HCT116 (cell line): ENCODE data around the gene MBOAT7. TPM values are rescaled to one million over a fixed set of nuclear protein-coding genes. Genes with fewer than 3 reads are reported as not detected.

Experiments
- ATAC-seq: fragments of 200-7000 bp; cut with Tn5 transposase; 2 replicates; pipeline ENCODE4 v1.9.1; 2020; ENCODE audit warnings: mild to moderate bottlenecking, moderate library complexity
- BruUV-seq: library from RNA; stranded (reverse); fragments of 400-500 nt; replicated peaks from 2 replicates; lab custom pipeline; 2021; lab: Mats Ljungman, UMichigan
- CTCF ChIA-PET: fragments of 300-600 bp; sonication (Branson Sonifier 250); formaldehyde crosslinking; loops from one replicate; lab custom pipeline; 2021; ENCODE audit warnings: antibody characterized with exemption; lab: Charles Lee
- POLR2A ChIA-PET: fragments of 300-600, 350-600 bp; sonication (Branson Sonifier 250); formaldehyde crosslinking; loops from one replicate; lab custom pipeline; 2021; ENCODE audit warnings: antibody characterized with exemption; lab: Charles Lee
- RAD21 ChIA-PET, 2 experiments: fragments of 300-600 bp; sonication (Branson Sonifier 250); formaldehyde crosslinking; loops; one replicate each; lab custom pipeline; 2023; ENCODE audit warnings: low total read pairs in 2 of 2; ENCODE audit not compliant: uncharacterized antibody in 2 of 2, unreplicated experiment in 2 of 2, low non-redundant PET in 1 of 2; lab: Charles Lee
- DNase-seq: peaks from one replicate; pipeline ENCODE4 v3.0.0-alpha.2; 2010; ENCODE audit warnings: low read depth, low spot score
- H2AFZ ChIP-seq: fragments of 200-600 bp; shearing (Covaris generic), sonication (generic); 2 replicates; pipeline ENCODE4 v1.6.1; 2017; ENCODE audit warnings: low read depth, mixed run types, mixed read lengths, antibody characterized with exemption, low read length; ENCODE audit not compliant: poor library complexity, severe bottlenecking
- H3K27ac ChIP-seq: 2 replicates; pipeline ENCODE4 v1.5.1; 2012; ENCODE audit warnings: low read depth, low read length
- H3K27me3 ChIP-seq: fragments of 200-600 bp; sonication (generic); 2 replicates; pipeline ENCODE4 v1.6.1; 2016; ENCODE audit warnings: mixed run types, low read length, mixed read lengths; ENCODE audit not compliant: insufficient read depth
- H3K36me3 ChIP-seq, 2 experiments: fragments of 200-500 bp in 1 of 2; fragments of 200-600 bp in 1 of 2; sonication (Bioruptor generic) in 1 of 2; sonication (generic) in 1 of 2; 2 replicates each; pipeline versions ENCODE4 v1.5.1 to v1.6.1; 2014 to 2016; ENCODE audit warnings: low read length in 2 of 2, inconsistent platforms in 1 of 2, mixed read lengths in 1 of 2, mixed run types in 1 of 2; ENCODE audit not compliant: insufficient read depth in 2 of 2, control insufficient read depth in 1 of 2
- H3K4me1 ChIP-seq, 2 experiments: fragments of 200-600 bp in 1 of 2; sonication (generic) in 1 of 2; 2 replicates each; pipeline versions ENCODE4 v1.5.1 to v1.6.1; 2012 to 2017; ENCODE audit warnings: low read length in 2 of 2, inconsistent platforms in 1 of 2, mild to moderate bottlenecking in 1 of 2, mixed read lengths in 1 of 2, mixed run types in 1 of 2, moderate library complexity in 1 of 2; ENCODE audit not compliant: insufficient read depth in 2 of 2, control insufficient read depth in 1 of 2
- H3K4me2 ChIP-seq: fragments of 200-600 bp; sonication (generic); 2 replicates; pipeline ENCODE4 v1.6.1; 2017; ENCODE audit warnings: mixed run types, low read length, mixed read lengths
- H3K4me3 ChIP-seq, 2 experiments: fragments of 200-600 bp in 1 of 2; sonication (generic) in 1 of 2; replicated peaks in 1 of 2; 2 replicates each; pipeline ENCODE4 v1.5.1; 2011 to 2016; ENCODE audit warnings: low read length in 2 of 2, control low read depth in 1 of 2, low read depth in 1 of 2, mild to moderate bottlenecking in 1 of 2, mixed read lengths in 1 of 2, mixed run types in 1 of 2
- H3K79me2 ChIP-seq: fragments of 200-600 bp; sonication (generic); 2 replicates; pipeline ENCODE4 v1.6.1; 2017; ENCODE audit warnings: mild to moderate bottlenecking, mixed run types, low read length, moderate library complexity, mixed read lengths; ENCODE audit not compliant: insufficient read depth
- H3K9ac ChIP-seq: fragments of 200-600 bp; sonication (generic); 2 replicates; pipeline ENCODE4 v1.6.1; 2016; ENCODE audit warnings: low read length, mixed read lengths
- H3K9me2 ChIP-seq: fragments of 200-600 bp; sonication (generic), shearing (Covaris generic); 2 replicates; pipeline ENCODE4 v1.6.1; 2017; ENCODE audit warnings: mixed run types, mild to moderate bottlenecking, moderate library complexity; ENCODE audit not compliant: insufficient read depth
- H3K9me3 ChIP-seq, 2 experiments: fragments of 200-500 bp in 1 of 2; fragments of 200-600 bp in 1 of 2; sonication (Bioruptor generic) in 1 of 2; sonication (generic) in 1 of 2; 2 replicates each; pipeline ENCODE4 v1.6.1; 2014 to 2017; ENCODE audit warnings: low read length in 2 of 2, mixed read lengths in 2 of 2, inconsistent platforms in 1 of 2, low read depth in 1 of 2, mild to moderate bottlenecking in 1 of 2, mixed run types in 1 of 2, moderate library complexity in 1 of 2; ENCODE audit not compliant: control insufficient read depth in 1 of 2, insufficient read depth in 1 of 2
- H4K20me1 ChIP-seq: fragments of 200-600 bp; sonication (generic), shearing (Covaris generic); 2 replicates; pipeline ENCODE4 v1.6.1; 2017; ENCODE audit warnings: mixed run types, mild to moderate bottlenecking, moderate library complexity; ENCODE audit not compliant: insufficient read depth
- EZH2 ChIP-seq: fragments of 200-600 bp; sonication (generic); IDR thresholded peaks from 2 replicates; pipeline ENCODE4 v1.6.1; 2017; ENCODE audit warnings: antibody characterized with exemption, mixed run types
- EZH2phosphoT487 ChIP-seq: fragments of 200-600 bp; IDR thresholded peaks from 2 replicates; pipeline ENCODE4 v1.6.1; 2018; ENCODE audit warnings: antibody characterized with exemption, borderline replicate concordance
- FOSL1 ChIP-seq: IDR thresholded peaks from 2 replicates; pipeline ENCODE4 v1.6.1; 2012; ENCODE audit warnings: low read depth
- POLR2A ChIP-seq: IDR thresholded peaks from 2 replicates; pipeline ENCODE4 v1.7.0; 2011; ENCODE audit warnings: borderline replicate concordance; ENCODE audit not compliant: insufficient read depth, insufficient read length; ENCODE audit errors: extremely low read depth
- TCF7L2 ChIP-seq: IDR thresholded peaks from 2 replicates; pipeline ENCODE4 v1.7.0; 2011; ENCODE audit warnings: borderline replicate concordance, inconsistent platforms; ENCODE audit not compliant: insufficient read depth, insufficient read length; ENCODE audit errors: extremely low read depth
- YY1 ChIP-seq: IDR thresholded peaks from 2 replicates; pipeline ENCODE4 v1.6.1; 2011; ENCODE audit warnings: low read length, low read depth, moderate library complexity, mild to moderate bottlenecking; ENCODE audit not compliant: insufficient replicate concordance; ENCODE audit errors: extremely low read depth
- intact Hi-C: fragments of 100-400 bp; cut with micrococcal nuclease; formaldehyde crosslinking; loops from 2 replicates; pipeline ENCODE4 v1.10.0; 2022
- total RNA-seq: library from RNA; stranded (reverse); gene quantifications from one replicate; pipeline ENCODE4 v1.2.1, GENCODE V29; 2021; ENCODE audit not compliant: unreplicated experiment
- TF ChIP-seq, protein P1 (sequence below): IDR thresholded peaks from 2 replicates; pipeline ENCODE4 v1.6.1; 2011; ENCODE audit warnings: mild to moderate bottlenecking, low read length, moderate library complexity; ENCODE audit not compliant: insufficient replicate concordance; ENCODE audit errors: extremely low read depth
- TF ChIP-seq, protein P2 (sequence below): IDR thresholded peaks from 2 replicates; pipeline ENCODE4 v1.6.1; 2012

Gene MBOAT7
- total RNA-seq, 1 experiment from 2014 or later, result 113 TPM

DNA sequence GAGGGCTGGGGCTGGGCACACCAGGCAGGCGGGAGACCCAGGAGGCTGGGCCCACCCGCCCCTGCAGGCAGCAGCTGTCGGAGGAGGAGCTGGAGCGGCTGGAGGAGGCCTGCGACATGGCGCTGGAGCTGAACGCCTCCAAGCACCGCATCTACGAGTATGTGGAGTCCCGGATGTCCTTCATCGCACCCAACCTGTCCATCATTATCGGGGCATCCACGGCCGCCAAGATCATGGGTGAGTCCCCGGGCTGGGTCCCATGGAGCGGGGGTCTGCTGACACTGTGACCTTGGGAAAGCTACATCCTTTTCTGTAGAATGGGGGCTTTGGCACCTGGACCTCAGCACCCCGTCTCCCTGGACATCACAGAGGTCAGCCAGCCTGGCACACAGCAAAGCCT, 65.7 kb downstream of the MBOAT7 start:
- ATAC-seq, result no peak
- Histone ChIP-seq H3K9me3 (no peaks in the 10 kb centered on the region), H3K36me3 (peaks cover 36 to 43% of the 10 kb centered on the region in 2 experiments; a peak in 3 of 4 replicates), H3K9me2 (no peaks in the 10 kb centered on the region), H3K79me2 (peaks cover under 1% of the 10 kb centered on the region; the same call in 1 of the 2 replicates), H3K27me3 (no peaks in the 10 kb centered on the region), H3K27ac (no peak overlapping the region), H2AFZ (no peak overlapping the region), H3K4me1 (no peaks in the 10 kb centered on the region), H3K4me3 (no peak overlapping the region), H3K4me2 (no peak overlapping the region), H3K9ac (no peak overlapping the region), H4K20me1 (no peaks in the 10 kb centered on the region)
- RAD21 ChIA-PET, result no interaction called here
- TF ChIP-seq TCF7L2, result no peak
- no peak for TF ChIP-seq FOSL1
- TF ChIP-seq, protein P1, sequence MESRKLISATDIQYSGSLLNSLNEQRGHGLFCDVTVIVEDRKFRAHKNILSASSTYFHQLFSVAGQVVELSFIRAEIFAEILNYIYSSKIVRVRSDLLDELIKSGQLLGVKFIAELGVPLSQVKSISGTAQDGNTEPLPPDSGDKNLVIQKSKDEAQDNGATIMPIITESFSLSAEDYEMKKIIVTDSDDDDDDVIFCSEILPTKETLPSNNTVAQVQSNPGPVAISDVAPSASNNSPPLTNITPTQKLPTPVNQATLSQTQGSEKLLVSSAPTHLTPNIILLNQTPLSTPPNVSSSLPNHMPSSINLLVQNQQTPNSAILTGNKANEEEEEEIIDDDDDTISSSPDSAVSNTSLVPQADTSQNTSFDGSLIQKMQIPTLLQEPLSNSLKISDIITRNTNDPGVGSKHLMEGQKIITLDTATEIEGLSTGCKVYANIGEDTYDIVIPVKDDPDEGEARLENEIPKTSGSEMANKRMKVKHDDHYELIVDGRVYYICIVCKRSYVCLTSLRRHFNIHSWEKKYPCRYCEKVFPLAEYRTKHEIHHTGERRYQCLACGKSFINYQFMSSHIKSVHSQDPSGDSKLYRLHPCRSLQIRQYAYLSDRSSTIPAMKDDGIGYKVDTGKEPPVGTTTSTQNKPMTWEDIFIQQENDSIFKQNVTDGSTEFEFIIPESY, result no peak
- TF ChIP-seq EZH2phosphoT487, result no peak
- TF ChIP-seq, protein P2, sequence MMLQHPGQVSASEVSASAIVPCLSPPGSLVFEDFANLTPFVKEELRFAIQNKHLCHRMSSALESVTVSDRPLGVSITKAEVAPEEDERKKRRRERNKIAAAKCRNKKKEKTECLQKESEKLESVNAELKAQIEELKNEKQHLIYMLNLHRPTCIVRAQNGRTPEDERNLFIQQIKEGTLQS, result no peak
- no peak for TF ChIP-seq POLR2A
- TF ChIP-seq YY1, result no peak
- TF ChIP-seq EZH2, result no peak
- no TSS peak for BruUV-seq
- POLR2A ChIA-PET, result interaction anchor here (1.4 kb wide), 1 partner anchor 14 kb away, joined by 3 read pairs; the partner anchor contains the start of gene CNOT3
- DNase-seq, result no peak
- intact Hi-C loops, result no loop called here
- CTCF ChIA-PET, result no interaction called here

Other genes with a start within 250 kb of the MBOAT7 start
- 0.93 TPM for gene CACNG8, start 226.6 kb downstream of the MBOAT7 start, total RNA-seq
- 0.15 TPM for gene CACNG6, start 197.9 kb downstream of the MBOAT7 start, total RNA-seq
- not detected for gene VSTM1, start 125.7 kb downstream of the MBOAT7 start, total RNA-seq
- not detected for gene TARM1, start 108.2 kb downstream of the MBOAT7 start, total RNA-seq
- gene OSCAR, start 88.8 kb downstream of the MBOAT7 start, total RNA-seq, result 0.59 TPM
- gene NDUFA3, start 86.7 kb downstream of the MBOAT7 start, total RNA-seq, result 149 TPM
- gene TFPT, start 73.9 kb downstream of the MBOAT7 start, total RNA-seq, result 7.1 TPM
- gene PRPF31, start 73.8 kb downstream of the MBOAT7 start, total RNA-seq, result 99.0 TPM
- 76.7 TPM for gene CNOT3, start 51.8 kb downstream of the MBOAT7 start, total RNA-seq
- 7.6 TPM for gene LENG1, start 29.9 kb downstream of the MBOAT7 start, total RNA-seq
- gene TMC4, start 16.4 kb downstream of the MBOAT7 start, total RNA-seq, result 60.3 TPM
- gene TSEN34, start 1.7 kb upstream of the MBOAT7 start, total RNA-seq, result 99.9 TPM
- 1,666 TPM for gene RPS9, start 11.3 kb upstream of the MBOAT7 start, total RNA-seq
- gene LILRB3, start 33.4 kb upstream of the MBOAT7 start, total RNA-seq, result 0.12 TPM
- gene LILRA6, start 53.2 kb upstream of the MBOAT7 start, total RNA-seq, result not detected
- gene LILRB5, start 67.7 kb upstream of the MBOAT7 start, total RNA-seq, result not detected
- not detected for gene LILRB2, start 91.5 kb upstream of the MBOAT7 start, total RNA-seq
- gene LILRA5, start 123.6 kb upstream of the MBOAT7 start, total RNA-seq, result not detected
- gene LILRA4, start 149.6 kb upstream of the MBOAT7 start, total RNA-seq, result not detected
- gene LAIR1, start 175.4 kb upstream of the MBOAT7 start, total RNA-seq, result 0.89 TPM
- gene TTYH1, start 225.9 kb upstream of the MBOAT7 start, total RNA-seq, result 0.37 TPM